HepG2 (cell line): ENCODE measurements around the gene MTIF2. TPM values are rescaled to one million over a fixed set of nuclear protein-coding genes. Genes with fewer than 3 reads are reported as not detected.
A peak's percentile ranks its signal among the peaks of the same experiment; 100 is the strongest.

Experiments used
- ATF7 ChIP-seq, 2 experiments: fragments of 450-650 bp in 1 of 2; sonication (generic) in 1 of 2; formaldehyde crosslinking in 1 of 2; IDR thresholded peaks; 2 replicates each; pipeline versions ENCODE4 v1.4.0 to v1.6.1; 2016 to 2020; ENCODE audit warnings: antibody characterized with exemption in 1 of 2, mild to moderate bottlenecking in 1 of 2, missing genetic modification reagents in 1 of 2
- CBX1 ChIP-seq: IDR thresholded peaks from one replicate; pipeline ENCODE4 v1.6.1; 2016; ENCODE audit warnings: antibody characterized with exemption, low read depth
- GPN1 ChIP-seq: sonication (generic); formaldehyde crosslinking; IDR thresholded peaks from 2 replicates; pipeline ENCODE4 v1.5.1; 2020; ENCODE audit warnings: missing genetic modification reagents, borderline replicate concordance
- HDAC2 ChIP-seq: sonication (generic); formaldehyde crosslinking; IDR thresholded peaks from 2 replicates; pipeline ENCODE4 v1.4.0; 2020; ENCODE audit warnings: missing genetic modification reagents
- HMG20B ChIP-seq: conservative IDR thresholded peaks from 2 replicates; pipeline ENCODE4 v1.6.1; 2016; ENCODE audit warnings: missing genetic modification reagents, missing compliant biosample characterization
- IRF2 ChIP-seq: IDR thresholded peaks from 2 replicates; pipeline ENCODE4 v1.6.1; 2018; ENCODE audit warnings: missing genetic modification reagents, missing compliant biosample characterization
- JUNB ChIP-seq: sonication (generic); formaldehyde crosslinking; IDR thresholded peaks from 2 replicates; pipeline ENCODE4 v1.8.0; 2022; ENCODE audit warnings: missing genetic modification reagents, mild to moderate bottlenecking, borderline replicate concordance
- MAFG ChIP-seq: sonication (generic); formaldehyde crosslinking; IDR thresholded peaks from 2 replicates; pipeline ENCODE4 v1.5.1; 2020; ENCODE audit warnings: mild to moderate bottlenecking, missing genetic modification reagents
- NR2F6 ChIP-seq, 2 experiments: IDR thresholded peaks; 2 replicates each; pipeline ENCODE4 v1.6.1; 2016; ENCODE audit warnings: antibody characterized with exemption in 1 of 2, mild to moderate bottlenecking in 1 of 2
- PPARG ChIP-seq: conservative IDR thresholded peaks from 2 replicates; pipeline ENCODE4 v1.6.1; 2016; ENCODE audit warnings: missing biosample characterization, missing genetic modification reagents
- SIN3A ChIP-seq: IDR thresholded peaks from 2 replicates; pipeline ENCODE4 v1.6.1; 2011; ENCODE audit warnings: low read depth, mild to moderate bottlenecking, control low read depth, low read length, borderline replicate concordance
- SKI ChIP-seq: fragments of 450-650 bp; IDR thresholded peaks from one replicate; pipeline ENCODE4 v1.6.1; 2018; ENCODE audit warnings: mild to moderate bottlenecking; ENCODE audit not compliant: partially characterized antibody
- SMARCC2 ChIP-seq: fragments of 450-650 bp; IDR thresholded peaks from 2 replicates; pipeline ENCODE4 v1.6.1; 2017; ENCODE audit warnings: antibody characterized with exemption, mild to moderate bottlenecking
- ZFP37 ChIP-seq: sonication (generic); formaldehyde crosslinking; IDR thresholded peaks from 2 replicates; pipeline ENCODE4 v1.4.0; 2020; ENCODE audit warnings: missing genetic modification reagents, borderline replicate concordance
- ZNF235 ChIP-seq: sonication (generic); formaldehyde crosslinking; IDR thresholded peaks from 2 replicates; pipeline ENCODE4 v1.8.1; 2023; ENCODE audit warnings: mild to moderate bottlenecking, missing genetic modification reagents, borderline replicate concordance
- ZNF260 ChIP-seq: sonication (generic); formaldehyde crosslinking; IDR thresholded peaks from 2 replicates; pipeline ENCODE4 v1.4.0; 2020; ENCODE audit warnings: missing genetic modification reagents, low read depth, mild to moderate bottlenecking, borderline replicate concordance
- ZNF383 ChIP-seq: sonication (generic); formaldehyde crosslinking; IDR thresholded peaks from 2 replicates; pipeline ENCODE4 v1.4.0; 2020; ENCODE audit warnings: missing genetic modification reagents, mild to moderate bottlenecking, borderline replicate concordance
- ZNF446 ChIP-seq: sonication (generic); formaldehyde crosslinking; IDR thresholded peaks from 2 replicates; pipeline ENCODE4 v1.5.0; 2020; ENCODE audit warnings: mild to moderate bottlenecking, missing genetic modification reagents
- ZNF501 ChIP-seq: sonication (generic); formaldehyde crosslinking; IDR thresholded peaks from 2 replicates; pipeline ENCODE4 v1.5.1; 2020; ENCODE audit warnings: mild to moderate bottlenecking, moderate library complexity, missing genetic modification reagents
- ZNF713 ChIP-seq: sonication (generic); formaldehyde crosslinking; IDR thresholded peaks from 2 replicates; pipeline ENCODE4 v1.4.0; 2020; ENCODE audit warnings: mild to moderate bottlenecking, missing genetic modification reagents
- polyA plus RNA-seq, 8 experiments: library from polyadenylated mRNA; depleted of rRNA in 3 of 8; stranded (reverse) in 7 of 8; unstranded in 1 of 8; fragments of >200 nt; fragmentation: Illumina TruSeq in 4 of 8; extraction: Trizol in 4 of 8; gene quantifications; 2 replicates each; pipeline versions ENCODE4 v1.2.1 to v1.2.3, GENCODE V29; 2011 to 2016; ENCODE audit warnings: low read depth in 4 of 8, missing spikeins in 1 of 8, mixed read lengths in 1 of 8; ENCODE audit not compliant: insufficient read depth in 1 of 8
- total RNA-seq, 5 experiments: library from RNA; depleted of rRNA; stranded (reverse); fragments of >200 nt; fragmentation: Illumina TruSeq; extraction: Trizol; gene quantifications; 2 replicates each; pipeline ENCODE4 v1.2.3, GENCODE V29; 2016; ENCODE audit warnings: low read depth in 1 of 5
- TF ChIP-seq, protein P1 (sequence below): sonication (generic); formaldehyde crosslinking; IDR thresholded peaks from 2 replicates; pipeline ENCODE4 v1.4.0; 2020; ENCODE audit warnings: missing genetic modification reagents
- TF ChIP-seq, protein P2 (sequence below): sonication (generic); formaldehyde crosslinking; IDR thresholded peaks from 2 replicates; pipeline ENCODE4 v1.5.0; 2020; ENCODE audit warnings: missing genetic modification reagents, mild to moderate bottlenecking, borderline replicate concordance
- TF ChIP-seq, protein P3 (sequence below): sonication (generic); formaldehyde crosslinking; IDR thresholded peaks from 2 replicates; pipeline ENCODE4 v1.4.0; 2020; ENCODE audit warnings: missing genetic modification reagents, mild to moderate bottlenecking, borderline replicate concordance

Gene MTIF2
- total and polyA plus RNA-seq, 2 of the 13 experiments (the other 11 are each of a cell fraction or from before 2014, with no cell fraction given) = 32.1 to 92.1 TPM

DNA sequence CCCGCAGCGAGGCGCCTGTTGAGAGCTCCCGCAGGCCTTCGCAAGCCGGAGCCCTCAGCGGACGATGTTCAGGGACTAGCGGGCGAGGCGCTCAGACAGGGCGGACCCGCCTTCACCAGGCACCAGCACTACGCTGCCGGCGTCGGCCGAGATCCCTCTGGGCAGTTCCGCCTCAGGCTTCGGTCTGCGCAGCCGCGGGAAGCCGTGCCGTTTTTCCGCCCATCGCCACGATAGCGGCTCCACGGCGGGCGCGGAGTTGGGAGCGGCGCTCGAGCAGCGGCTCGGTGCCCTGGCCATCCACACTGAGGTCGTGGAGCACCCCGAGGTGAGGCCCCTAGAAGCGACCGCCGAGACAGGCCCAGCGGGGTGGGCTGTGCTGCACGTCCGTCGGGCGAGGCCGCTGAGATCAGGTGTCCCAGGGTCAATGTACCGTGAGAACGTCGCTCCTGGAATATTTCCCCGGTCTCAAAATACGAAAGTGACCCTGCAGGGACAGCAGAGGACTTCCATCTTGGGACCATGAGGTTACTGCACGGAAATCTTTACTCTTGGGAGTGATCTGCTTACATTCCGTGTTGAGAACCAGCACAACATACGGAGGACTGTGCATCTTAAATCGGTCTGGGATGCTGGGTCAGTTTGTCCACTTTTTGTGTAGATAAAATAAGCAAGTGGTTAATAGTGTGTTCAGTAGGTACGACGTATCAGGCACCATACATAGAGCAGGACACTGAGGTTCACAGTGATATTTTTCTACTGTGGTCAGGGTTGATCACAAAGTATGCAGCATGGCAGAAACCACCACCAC is 13.3 kb upstream of the MTIF2 start (continued):
- no peak; the same call in 1 of the 2 replicates for TF ChIP-seq JUNB (CRISPR knock-in tag)
- 0 out of 2 replicates have a peak, but pooled peaks have one; percentile 59 for TF ChIP-seq MAFG
- 0 out of 2 replicates have a peak, but pooled peaks have one; percentile 59 for TF ChIP-seq ZNF446 (CRISPR knock-in tag)
- TF ChIP-seq ZNF501 (CRISPR knock-in tag) = peak; percentile 93
- peak; percentile 78 for TF ChIP-seq SKI
- 0 out of 2 replicates have a peak, but pooled peaks have one; percentile 87 for TF ChIP-seq ZNF235 (CRISPR knock-in tag)
- TF ChIP-seq IRF2 (CRISPR knock-in tag) = peak; percentile 94
- TF ChIP-seq, protein P1, sequence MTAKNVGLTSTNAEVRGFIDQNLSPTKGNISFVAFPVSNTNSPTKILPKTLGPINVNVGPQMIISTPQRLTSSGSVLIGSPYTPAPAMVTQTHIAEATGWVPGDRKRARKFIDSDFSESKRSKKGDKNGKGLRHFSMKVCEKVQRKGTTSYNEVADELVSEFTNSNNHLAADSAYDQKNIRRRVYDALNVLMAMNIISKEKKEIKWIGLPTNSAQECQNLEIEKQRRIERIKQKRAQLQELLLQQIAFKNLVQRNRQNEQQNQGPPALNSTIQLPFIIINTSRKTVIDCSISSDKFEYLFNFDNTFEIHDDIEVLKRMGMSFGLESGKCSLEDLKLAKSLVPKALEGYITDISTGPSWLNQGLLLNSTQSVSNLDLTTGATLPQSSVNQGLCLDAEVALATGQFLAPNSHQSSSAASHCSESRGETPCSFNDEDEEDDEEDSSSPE (CRISPR knock-in tag) = peak; percentile 90
- TF ChIP-seq HMG20B (CRISPR knock-in tag) = peak; percentile 76
- no peak; the same call in 1 of the 2 replicates for TF ChIP-seq ZNF383
- 0 out of 2 replicates have a peak, but pooled peaks have one; percentile 30 for TF ChIP-seq NR2F6 (IDR thresholded peaks at IDR 0.05)
- peak; percentile 74 for TF ChIP-seq NR2F6 (CRISPR knock-in tag; IDR thresholded peaks at IDR 0.05)
- TF ChIP-seq PPARG (CRISPR knock-in tag) = peak; percentile 62
- peak; percentile 62 for TF ChIP-seq CBX1
- TF ChIP-seq, protein P2, sequence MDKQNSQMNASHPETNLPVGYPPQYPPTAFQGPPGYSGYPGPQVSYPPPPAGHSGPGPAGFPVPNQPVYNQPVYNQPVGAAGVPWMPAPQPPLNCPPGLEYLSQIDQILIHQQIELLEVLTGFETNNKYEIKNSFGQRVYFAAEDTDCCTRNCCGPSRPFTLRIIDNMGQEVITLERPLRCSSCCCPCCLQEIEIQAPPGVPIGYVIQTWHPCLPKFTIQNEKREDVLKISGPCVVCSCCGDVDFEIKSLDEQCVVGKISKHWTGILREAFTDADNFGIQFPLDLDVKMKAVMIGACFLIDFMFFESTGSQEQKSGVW (CRISPR knock-in tag) = no peak
- no peak for TF ChIP-seq ATF7 (IDR thresholded peaks at IDR 0.05)
- peak; percentile 66; the same call in 1 of the 2 replicates for TF ChIP-seq ATF7 (CRISPR knock-in tag; IDR thresholded peaks at IDR 0.05)
- peak; percentile 33; the same call in 1 of the 2 replicates for TF ChIP-seq ZNF713 (CRISPR knock-in tag)
- peak; percentile 92; the same call in 1 of the 2 replicates for TF ChIP-seq GPN1 (CRISPR knock-in tag)
- TF ChIP-seq, protein P3, sequence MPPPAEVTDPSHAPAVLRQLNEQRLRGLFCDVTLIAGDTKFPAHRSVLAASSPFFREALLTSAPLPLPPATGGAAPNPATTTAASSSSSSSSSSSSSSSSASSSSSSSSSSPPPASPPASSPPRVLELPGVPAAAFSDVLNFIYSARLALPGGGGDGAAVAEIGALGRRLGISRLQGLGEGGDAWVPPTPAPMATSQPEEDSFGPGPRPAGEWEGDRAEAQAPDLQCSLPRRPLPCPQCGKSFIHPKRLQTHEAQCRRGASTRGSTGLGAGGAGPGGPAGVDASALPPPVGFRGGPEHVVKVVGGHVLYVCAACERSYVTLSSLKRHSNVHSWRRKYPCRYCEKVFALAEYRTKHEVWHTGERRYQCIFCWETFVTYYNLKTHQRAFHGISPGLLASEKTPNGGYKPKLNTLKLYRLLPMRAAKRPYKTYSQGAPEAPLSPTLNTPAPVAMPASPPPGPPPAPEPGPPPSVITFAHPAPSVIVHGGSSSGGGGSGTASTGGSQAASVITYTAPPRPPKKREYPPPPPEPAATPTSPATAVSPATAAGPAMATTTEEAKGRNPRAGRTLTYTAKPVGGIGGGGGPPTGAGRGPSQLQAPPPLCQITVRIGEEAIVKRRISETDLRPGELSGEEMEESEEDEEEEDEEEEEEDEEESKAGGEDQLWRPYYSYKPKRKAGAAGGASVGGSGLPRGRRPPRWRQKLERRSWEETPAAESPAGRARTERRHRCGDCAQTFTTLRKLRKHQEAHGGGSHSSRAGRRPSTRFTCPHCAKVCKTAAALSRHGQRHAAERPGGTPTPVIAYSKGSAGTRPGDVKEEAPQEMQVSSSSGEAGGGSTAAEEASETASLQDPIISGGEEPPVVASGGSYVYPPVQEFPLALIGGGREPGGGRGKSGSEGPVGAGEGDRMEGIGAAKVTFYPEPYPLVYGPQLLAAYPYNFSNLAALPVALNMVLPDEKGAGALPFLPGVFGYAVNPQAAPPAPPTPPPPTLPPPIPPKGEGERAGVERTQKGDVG = peak; percentile 91; the same call in 1 of the 2 replicates
- TF ChIP-seq SMARCC2 = no peak
- TF ChIP-seq ZFP37 (CRISPR knock-in tag) = peak; percentile 49; the same call in 1 of the 2 replicates
- TF ChIP-seq ZNF260 (CRISPR knock-in tag) = peak; percentile 44; the same call in 1 of the 2 replicates
- TF ChIP-seq HDAC2 (CRISPR knock-in tag) = peak; percentile 82
- TF ChIP-seq SIN3A = peak; percentile 83; the same call in 1 of the 2 replicates
